ENCODE measurements around the gene PACSIN2. TPM values are rescaled to one million over a fixed set of nuclear protein-coding genes. Genes with fewer than 3 reads are reported as not detected.
A peak's percentile ranks its signal among the peaks of the same experiment; 100 is the strongest.

Gene PACSIN2
- total and polyA plus RNA-seq, 2 of the 13 experiments (the other 11 are each of a cell fraction or from before 2014, with no cell fraction given): 54.1 to 68.8 TPM

DNA sequence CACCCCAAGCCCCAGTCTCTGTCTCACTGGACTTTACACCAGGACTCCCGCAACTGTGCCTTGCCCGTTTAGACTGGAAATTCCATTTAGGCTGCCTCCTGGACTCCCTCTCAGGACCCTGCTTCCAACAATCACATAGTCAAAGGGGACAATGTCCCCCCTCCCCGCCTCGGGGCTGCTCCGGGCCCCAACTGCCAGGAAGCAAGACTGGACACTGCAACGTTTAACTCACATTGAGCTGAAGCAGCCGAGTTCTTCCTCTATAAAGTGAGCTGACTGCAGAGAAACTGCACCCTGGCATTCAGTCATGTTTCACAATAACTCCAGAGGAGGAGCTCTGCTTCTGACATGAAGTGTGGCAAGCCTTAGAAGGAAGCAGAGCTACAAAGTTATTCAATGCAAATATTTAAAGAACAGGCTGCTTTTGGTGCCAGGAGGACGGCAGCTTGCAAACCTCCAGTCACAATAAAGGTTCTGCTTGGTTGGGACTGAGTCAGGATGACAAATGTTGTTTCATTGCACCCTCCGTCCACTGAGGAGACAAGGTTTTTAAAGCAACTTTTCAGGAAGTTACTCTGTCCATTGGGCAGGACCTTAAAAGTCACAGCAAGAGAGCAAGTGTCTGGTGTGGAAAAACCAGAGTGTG is 19.9 kb downstream of the PACSIN2 start (continued):
- no peak for TF ChIP-seq ZNF816 (CRISPR knock-in tag; IDR thresholded peaks at IDR 0.05; ENCODE audit: borderline replicate concordance)
- TF ChIP-seq KLF16 (CRISPR knock-in tag; IDR thresholded peaks at IDR 0.05): peak in 1 of 2 experiments; percentile 66; a peak in 1 of 4 replicates
- TF ChIP-seq RBM39 (IDR thresholded peaks at IDR 0.05; ENCODE audit: low read depth, low read length, poor library complexity, severe bottlenecking): no peak
- 0 out of 2 replicates have a peak, but pooled peaks have one; percentile 34 for TF ChIP-seq MIER3 (CRISPR knock-in tag; IDR thresholded peaks at IDR 0.05; ENCODE audit: borderline replicate concordance)
- no peak for TF ChIP-seq ZBTB7A (CRISPR knock-in tag; IDR thresholded peaks at IDR 0.05)
- no peak for TF ChIP-seq CENPX (CRISPR knock-in tag; IDR thresholded peaks at IDR 0.05)
- TF ChIP-seq, protein P1, sequence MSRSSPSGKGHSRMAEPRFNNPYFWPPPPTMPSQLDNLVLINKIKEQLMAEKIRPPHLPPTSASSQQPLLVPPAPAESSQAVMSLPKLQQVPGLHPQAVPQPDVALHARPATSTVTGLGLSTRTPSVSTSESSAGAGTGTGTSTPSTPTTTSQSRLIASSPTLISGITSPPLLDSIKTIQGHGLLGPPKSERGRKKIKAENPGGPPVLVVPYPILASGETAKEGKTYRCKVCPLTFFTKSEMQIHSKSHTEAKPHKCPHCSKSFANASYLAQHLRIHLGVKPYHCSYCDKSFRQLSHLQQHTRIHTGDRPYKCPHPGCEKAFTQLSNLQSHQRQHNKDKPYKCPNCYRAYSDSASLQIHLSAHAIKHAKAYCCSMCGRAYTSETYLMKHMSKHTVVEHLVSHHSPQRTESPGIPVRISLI (CRISPR knock-in tag; IDR thresholded peaks at IDR 0.05; ENCODE audit: borderline replicate concordance): peak; percentile 47; the same call in 1 of the 2 replicates
- TF ChIP-seq, protein P2, sequence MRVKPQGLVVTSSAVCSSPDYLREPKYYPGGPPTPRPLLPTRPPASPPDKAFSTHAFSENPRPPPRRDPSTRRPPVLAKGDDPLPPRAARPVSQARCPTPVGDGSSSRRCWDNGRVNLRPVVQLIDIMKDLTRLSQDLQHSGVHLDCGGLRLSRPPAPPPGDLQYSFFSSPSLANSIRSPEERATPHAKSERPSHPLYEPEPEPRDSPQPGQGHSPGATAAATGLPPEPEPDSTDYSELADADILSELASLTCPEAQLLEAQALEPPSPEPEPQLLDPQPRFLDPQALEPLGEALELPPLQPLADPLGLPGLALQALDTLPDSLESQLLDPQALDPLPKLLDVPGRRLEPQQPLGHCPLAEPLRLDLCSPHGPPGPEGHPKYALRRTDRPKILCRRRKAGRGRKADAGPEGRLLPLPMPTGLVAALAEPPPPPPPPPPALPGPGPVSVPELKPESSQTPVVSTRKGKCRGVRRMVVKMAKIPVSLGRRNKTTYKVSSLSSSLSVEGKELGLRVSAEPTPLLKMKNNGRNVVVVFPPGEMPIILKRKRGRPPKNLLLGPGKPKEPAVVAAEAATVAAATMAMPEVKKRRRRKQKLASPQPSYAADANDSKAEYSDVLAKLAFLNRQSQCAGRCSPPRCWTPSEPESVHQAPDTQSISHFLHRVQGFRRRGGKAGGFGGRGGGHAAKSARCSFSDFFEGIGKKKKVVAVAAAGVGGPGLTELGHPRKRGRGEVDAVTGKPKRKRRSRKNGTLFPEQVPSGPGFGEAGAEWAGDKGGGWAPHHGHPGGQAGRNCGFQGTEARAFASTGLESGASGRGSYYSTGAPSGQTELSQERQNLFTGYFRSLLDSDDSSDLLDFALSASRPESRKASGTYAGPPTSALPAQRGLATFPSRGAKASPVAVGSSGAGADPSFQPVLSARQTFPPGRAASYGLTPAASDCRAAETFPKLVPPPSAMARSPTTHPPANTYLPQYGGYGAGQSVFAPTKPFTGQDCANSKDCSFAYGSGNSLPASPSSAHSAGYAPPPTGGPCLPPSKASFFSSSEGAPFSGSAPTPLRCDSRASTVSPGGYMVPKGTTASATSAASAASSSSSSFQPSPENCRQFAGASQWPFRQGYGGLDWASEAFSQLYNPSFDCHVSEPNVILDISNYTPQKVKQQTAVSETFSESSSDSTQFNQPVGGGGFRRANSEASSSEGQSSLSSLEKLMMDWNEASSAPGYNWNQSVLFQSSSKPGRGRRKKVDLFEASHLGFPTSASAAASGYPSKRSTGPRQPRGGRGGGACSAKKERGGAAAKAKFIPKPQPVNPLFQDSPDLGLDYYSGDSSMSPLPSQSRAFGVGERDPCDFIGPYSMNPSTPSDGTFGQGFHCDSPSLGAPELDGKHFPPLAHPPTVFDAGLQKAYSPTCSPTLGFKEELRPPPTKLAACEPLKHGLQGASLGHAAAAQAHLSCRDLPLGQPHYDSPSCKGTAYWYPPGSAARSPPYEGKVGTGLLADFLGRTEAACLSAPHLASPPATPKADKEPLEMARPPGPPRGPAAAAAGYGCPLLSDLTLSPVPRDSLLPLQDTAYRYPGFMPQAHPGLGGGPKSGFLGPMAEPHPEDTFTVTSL (CRISPR knock-in tag; IDR thresholded peaks at IDR 0.05; ENCODE audit: borderline replicate concordance): no peak
- 0 out of 2 replicates have a peak, but pooled peaks have one; percentile 26 for TF ChIP-seq ZNF337 (CRISPR knock-in tag; IDR thresholded peaks at IDR 0.05; ENCODE audit: borderline replicate concordance, low read depth)
- TF ChIP-seq DNMT3B (CRISPR knock-in tag; conservative IDR thresholded peaks at IDR 0.05): no peak
- TF ChIP-seq, protein P3, sequence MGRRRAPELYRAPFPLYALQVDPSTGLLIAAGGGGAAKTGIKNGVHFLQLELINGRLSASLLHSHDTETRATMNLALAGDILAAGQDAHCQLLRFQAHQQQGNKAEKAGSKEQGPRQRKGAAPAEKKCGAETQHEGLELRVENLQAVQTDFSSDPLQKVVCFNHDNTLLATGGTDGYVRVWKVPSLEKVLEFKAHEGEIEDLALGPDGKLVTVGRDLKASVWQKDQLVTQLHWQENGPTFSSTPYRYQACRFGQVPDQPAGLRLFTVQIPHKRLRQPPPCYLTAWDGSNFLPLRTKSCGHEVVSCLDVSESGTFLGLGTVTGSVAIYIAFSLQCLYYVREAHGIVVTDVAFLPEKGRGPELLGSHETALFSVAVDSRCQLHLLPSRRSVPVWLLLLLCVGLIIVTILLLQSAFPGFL (CRISPR knock-in tag; IDR thresholded peaks at IDR 0.05): no peak
- no peak for TF ChIP-seq JARID2 (CRISPR knock-in tag; IDR thresholded peaks at IDR 0.05; ENCODE audit: insufficient replicate concordance)
- no peak for TF ChIP-seq RFX5 (IDR thresholded peaks at IDR 0.05; ENCODE audit: low read depth, low read length)
- TF ChIP-seq ZNF20 (CRISPR knock-in tag; IDR thresholded peaks at IDR 0.05): no peak
- no peak for TF ChIP-seq ZNF552 (CRISPR knock-in tag; IDR thresholded peaks at IDR 0.05; ENCODE audit: borderline replicate concordance)
- TF ChIP-seq PHF5A (CRISPR knock-in tag; IDR thresholded peaks at IDR 0.05; ENCODE audit: low read depth, unreplicated experiment): no peak
- TF ChIP-seq XBP1 (CRISPR knock-in tag; IDR thresholded peaks at IDR 0.05): no peak
- peak; percentile 61; the same call in 1 of the 2 replicates for TF ChIP-seq ZNF761 (CRISPR knock-in tag; conservative IDR thresholded peaks at IDR 0.05)
- TF ChIP-seq ZNF883 (CRISPR knock-in tag; IDR thresholded peaks at IDR 0.05; ENCODE audit: not compliant biosample characterization): no peak
- TF ChIP-seq KDM5A (IDR thresholded peaks at IDR 0.05; ENCODE audit: borderline replicate concordance, low read length): peak; percentile 26; the same call in 1 of the 2 replicates
